WTC11 (cell line): ENCODE data around the gene GMPR.

Source experiments
- ESRRA ChIP-seq: sonication (generic); formaldehyde crosslinking; IDR thresholded peaks from 2 replicates; pipeline ENCODE4 v1.8.1; 2022; ENCODE audit warnings: mild to moderate bottlenecking, missing genetic modification reagents, borderline replicate concordance
- MYBL2 ChIP-seq: sonication (generic); formaldehyde crosslinking; IDR thresholded peaks from 2 replicates; pipeline ENCODE4 v1.8.1; 2023; ENCODE audit warnings: mild to moderate bottlenecking, moderate library complexity, missing genetic modification reagents
- OVOL2 ChIP-seq: fragments of 250-450 bp; sonication (Bioruptor Pico); IDR thresholded peaks from 2 replicates; pipeline ENCODE4 v1.9.0; 2021; ENCODE audit warnings: mild to moderate bottlenecking, borderline replicate concordance
- TF ChIP-seq, protein P1 (sequence below): sonication (generic); formaldehyde crosslinking; IDR thresholded peaks from 2 replicates; pipeline ENCODE4 v1.8.0; 2023; ENCODE audit warnings: missing genetic modification reagents
- TF ChIP-seq, protein P2 (sequence below): fragments of 200-600 bp; IDR thresholded peaks from 2 replicates; pipeline ENCODE4 v1.8.0; 2022; ENCODE audit warnings: antibody characterized with exemption

DNA sequence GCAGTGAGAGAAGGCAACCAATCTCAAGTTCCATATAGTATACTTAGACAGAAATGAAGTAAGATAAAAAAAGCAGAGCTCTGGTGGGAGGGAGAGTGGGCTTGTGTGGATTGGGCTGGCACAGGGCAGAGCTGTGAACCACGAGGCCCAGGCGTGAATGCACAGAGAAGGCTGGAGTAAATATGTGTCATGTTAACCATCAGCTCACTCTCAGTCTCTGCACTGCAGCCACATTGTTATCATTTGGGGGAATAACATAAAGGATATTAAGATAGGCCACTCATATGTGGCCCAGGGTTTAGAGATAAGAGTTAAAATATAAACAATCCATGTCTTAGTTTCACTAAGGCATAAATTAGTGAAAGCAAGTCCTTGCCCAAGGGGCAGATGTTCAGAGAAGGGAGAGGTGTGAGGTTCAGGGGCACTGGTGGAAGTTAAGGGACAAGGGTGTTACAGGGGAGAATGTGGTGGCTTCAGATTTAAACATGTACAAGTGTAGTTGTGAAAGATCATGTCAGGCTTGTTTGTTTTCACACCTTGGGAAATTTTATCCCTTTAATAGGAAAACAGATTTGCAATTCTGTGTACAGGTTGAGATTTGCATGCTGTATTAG lies 14.4 kb downstream of the GMPR start:
- no peak for TF ChIP-seq OVOL2 (CRISPR knock-in tag)
- TF ChIP-seq MYBL2 (CRISPR knock-in tag): no peak
- TF ChIP-seq ESRRA (CRISPR knock-in tag): no peak
- TF ChIP-seq, protein P1, sequence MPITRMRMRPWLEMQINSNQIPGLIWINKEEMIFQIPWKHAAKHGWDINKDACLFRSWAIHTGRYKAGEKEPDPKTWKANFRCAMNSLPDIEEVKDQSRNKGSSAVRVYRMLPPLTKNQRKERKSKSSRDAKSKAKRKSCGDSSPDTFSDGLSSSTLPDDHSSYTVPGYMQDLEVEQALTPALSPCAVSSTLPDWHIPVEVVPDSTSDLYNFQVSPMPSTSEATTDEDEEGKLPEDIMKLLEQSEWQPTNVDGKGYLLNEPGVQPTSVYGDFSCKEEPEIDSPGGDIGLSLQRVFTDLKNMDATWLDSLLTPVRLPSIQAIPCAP (CRISPR knock-in tag): no peak
- TF ChIP-seq, protein P2, sequence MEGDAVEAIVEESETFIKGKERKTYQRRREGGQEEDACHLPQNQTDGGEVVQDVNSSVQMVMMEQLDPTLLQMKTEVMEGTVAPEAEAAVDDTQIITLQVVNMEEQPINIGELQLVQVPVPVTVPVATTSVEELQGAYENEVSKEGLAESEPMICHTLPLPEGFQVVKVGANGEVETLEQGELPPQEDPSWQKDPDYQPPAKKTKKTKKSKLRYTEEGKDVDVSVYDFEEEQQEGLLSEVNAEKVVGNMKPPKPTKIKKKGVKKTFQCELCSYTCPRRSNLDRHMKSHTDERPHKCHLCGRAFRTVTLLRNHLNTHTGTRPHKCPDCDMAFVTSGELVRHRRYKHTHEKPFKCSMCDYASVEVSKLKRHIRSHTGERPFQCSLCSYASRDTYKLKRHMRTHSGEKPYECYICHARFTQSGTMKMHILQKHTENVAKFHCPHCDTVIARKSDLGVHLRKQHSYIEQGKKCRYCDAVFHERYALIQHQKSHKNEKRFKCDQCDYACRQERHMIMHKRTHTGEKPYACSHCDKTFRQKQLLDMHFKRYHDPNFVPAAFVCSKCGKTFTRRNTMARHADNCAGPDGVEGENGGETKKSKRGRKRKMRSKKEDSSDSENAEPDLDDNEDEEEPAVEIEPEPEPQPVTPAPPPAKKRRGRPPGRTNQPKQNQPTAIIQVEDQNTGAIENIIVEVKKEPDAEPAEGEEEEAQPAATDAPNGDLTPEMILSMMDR: no peak
